ENCODE data around the gene MBD5.

DNA sequence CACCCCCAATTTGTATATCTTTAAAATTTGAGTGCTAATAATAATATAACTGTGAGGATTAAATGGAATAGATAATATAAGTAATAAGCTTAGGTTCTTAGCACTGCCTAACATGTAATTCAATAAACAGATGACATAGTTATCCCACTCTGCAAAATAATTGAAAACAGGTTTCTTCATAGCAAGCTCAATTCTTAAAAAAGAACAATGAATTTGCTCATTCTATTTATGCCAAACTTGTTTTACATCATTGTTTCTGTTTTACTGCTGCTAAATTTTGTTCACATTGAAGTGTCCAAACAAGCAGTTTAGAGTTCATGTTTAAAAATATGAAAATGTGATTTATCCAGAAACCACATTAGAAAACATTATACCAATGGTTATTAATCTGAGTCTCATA is 217.0 kb downstream of the MBD5 start:
- TF ChIP-seq TAF1 (IDR thresholded peaks at IDR 0.05; ENCODE audit: low read depth): no peak
- TF ChIP-seq REST (IDR thresholded peaks at IDR 0.05; ENCODE audit: low read depth): no peak
- TF ChIP-seq RAD21 (IDR thresholded peaks at IDR 0.05; ENCODE audit: low read depth): no peak
- TF ChIP-seq EGR1 (IDR thresholded peaks at IDR 0.05): no peak
- TF ChIP-seq TCF12 (IDR thresholded peaks at IDR 0.05; ENCODE audit: low read depth): no peak
- no peak for TF ChIP-seq YY1 (IDR thresholded peaks at IDR 0.05; ENCODE audit: low read depth)
- TF ChIP-seq EP300 (IDR thresholded peaks at IDR 0.05; ENCODE audit: borderline replicate concordance): no peak
- TF ChIP-seq, protein P1, sequence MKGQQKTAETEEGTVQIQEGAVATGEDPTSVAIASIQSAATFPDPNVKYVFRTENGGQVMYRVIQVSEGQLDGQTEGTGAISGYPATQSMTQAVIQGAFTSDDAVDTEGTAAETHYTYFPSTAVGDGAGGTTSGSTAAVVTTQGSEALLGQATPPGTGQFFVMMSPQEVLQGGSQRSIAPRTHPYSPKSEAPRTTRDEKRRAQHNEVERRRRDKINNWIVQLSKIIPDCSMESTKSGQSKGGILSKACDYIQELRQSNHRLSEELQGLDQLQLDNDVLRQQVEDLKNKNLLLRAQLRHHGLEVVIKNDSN (IDR thresholded peaks at IDR 0.05): no peak
- TF ChIP-seq CEBPB (IDR thresholded peaks at IDR 0.05): no peak
